Measurements from ENCODE around the gene RIC1.
"Not testable (repeated sequence)": the region's sequence is repeated elsewhere in the genome, so short reads cannot be mapped to it uniquely, and the experiment has no call there.

RIC1 gene

DNA sequence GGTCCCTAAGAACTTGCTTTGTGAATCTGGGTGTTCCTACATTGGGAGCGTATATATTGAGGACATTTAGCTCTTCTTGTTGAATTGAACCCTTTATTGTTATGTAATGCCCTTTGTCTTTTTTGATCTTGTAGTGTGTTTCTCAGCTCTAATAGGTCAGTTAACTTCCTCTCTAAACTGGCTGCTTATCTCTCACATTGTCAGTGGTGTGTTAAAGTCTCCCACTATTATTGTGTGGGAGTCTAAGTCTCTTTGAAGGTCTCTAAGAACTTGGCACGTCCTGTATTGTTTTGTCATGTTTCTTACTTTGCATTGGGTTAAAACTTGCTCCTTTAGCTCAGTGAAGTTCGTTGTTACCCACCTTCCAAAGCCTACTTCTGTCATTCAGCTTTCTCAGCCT lies 36.2 kb downstream of the RIC1 start:
- TF ChIP-seq, protein P1, sequence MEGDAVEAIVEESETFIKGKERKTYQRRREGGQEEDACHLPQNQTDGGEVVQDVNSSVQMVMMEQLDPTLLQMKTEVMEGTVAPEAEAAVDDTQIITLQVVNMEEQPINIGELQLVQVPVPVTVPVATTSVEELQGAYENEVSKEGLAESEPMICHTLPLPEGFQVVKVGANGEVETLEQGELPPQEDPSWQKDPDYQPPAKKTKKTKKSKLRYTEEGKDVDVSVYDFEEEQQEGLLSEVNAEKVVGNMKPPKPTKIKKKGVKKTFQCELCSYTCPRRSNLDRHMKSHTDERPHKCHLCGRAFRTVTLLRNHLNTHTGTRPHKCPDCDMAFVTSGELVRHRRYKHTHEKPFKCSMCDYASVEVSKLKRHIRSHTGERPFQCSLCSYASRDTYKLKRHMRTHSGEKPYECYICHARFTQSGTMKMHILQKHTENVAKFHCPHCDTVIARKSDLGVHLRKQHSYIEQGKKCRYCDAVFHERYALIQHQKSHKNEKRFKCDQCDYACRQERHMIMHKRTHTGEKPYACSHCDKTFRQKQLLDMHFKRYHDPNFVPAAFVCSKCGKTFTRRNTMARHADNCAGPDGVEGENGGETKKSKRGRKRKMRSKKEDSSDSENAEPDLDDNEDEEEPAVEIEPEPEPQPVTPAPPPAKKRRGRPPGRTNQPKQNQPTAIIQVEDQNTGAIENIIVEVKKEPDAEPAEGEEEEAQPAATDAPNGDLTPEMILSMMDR (IDR thresholded peaks at IDR 0.05; ENCODE audit: control insufficient read depth, extremely low read depth, insufficient read depth) = no peak
- H3K4me3 ChIP-seq (ENCODE audit: low read depth, low read length) = no peak overlapping the region
- DNase-seq (ENCODE audit: low read depth) = no peak

DNA sequence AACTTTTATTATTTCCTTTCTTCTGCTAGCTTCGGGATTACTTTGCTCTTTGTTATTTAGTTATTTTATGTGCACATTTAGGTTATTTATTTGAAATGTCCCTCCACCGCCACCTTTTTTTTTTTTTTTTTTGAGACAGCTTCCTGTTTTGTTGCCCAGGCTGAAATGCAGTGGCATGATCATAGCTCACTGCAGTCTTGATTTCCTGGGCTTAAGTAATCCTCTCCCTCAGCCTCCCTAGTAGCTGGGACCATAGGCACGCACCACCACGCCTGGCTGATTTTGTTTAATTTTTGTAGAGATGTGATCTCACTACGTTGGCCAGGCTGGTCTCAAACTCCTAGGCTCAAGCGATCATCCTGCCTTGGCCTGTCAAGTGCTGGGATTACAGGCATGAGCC lies 38.5 kb downstream of the RIC1 start:
- DNase-seq (ENCODE audit: low read depth) = no peak
- H3K4me3 ChIP-seq (ENCODE audit: low read depth, low read length) = no peak overlapping the region
- TF ChIP-seq, protein P1 (IDR thresholded peaks at IDR 0.05; ENCODE audit: control insufficient read depth, extremely low read depth, insufficient read depth) = no peak

- TF ChIP-seq, protein P1 (IDR thresholded peaks at IDR 0.05; ENCODE audit: control insufficient read depth, extremely low read depth, insufficient read depth) = no peak
- no peak overlapping the region for H3K4me3 ChIP-seq (ENCODE audit: low read depth, low read length)
- no peak for DNase-seq (ENCODE audit: low read depth)
Observed at GRCh38 chr9:5670079-5670478, 41.2 kb downstream of the RIC1 start.

DNA sequence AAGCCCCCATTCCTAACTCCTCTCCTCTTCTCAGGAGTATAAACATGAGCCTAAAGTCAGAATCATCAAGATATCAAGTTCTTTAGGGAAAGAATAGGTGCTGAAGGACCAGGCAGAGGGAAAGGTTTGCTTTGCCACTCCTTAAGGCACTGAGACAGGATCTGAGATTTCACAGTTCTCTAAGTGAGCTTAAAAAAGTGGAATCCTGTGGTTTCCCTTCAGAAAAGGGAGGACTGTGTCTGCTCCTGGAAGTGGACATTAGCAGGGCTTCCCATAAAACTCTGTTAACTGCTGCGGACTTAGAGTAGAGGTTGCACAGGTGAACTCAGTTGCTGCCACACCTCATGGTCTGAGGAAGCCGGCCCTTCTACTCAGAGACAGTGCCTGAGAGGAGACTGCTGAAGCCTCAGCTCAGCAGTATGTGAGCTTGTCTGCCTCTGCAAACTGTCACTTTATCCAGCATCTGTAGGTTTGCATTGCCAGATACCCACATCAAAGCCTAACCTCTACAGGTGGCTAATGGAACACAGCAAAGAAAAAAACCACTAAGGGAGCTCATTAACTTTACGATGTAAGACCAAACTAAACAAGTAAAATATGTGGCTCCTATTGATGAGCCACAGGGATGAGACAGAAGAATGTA lies 42.9 kb downstream of the RIC1 start:
- DNase-seq (ENCODE audit: low read depth) = no peak
- no peak overlapping the region for H3K4me3 ChIP-seq (ENCODE audit: low read depth, low read length)
- TF ChIP-seq, protein P1 (IDR thresholded peaks at IDR 0.05; ENCODE audit: control insufficient read depth, extremely low read depth, insufficient read depth) = no peak

GRCh38 chr9:5675046-5675445 lies 46.1 kb downstream of the RIC1 start:
- not testable (repeated sequence) for DNase-seq (ENCODE audit: low read depth); H3K4me3 ChIP-seq (ENCODE audit: low read depth, low read length)

GRCh38 chr9:5683591-5683990 lies 54.7 kb downstream of the RIC1 start:
- not testable (repeated sequence) for H3K4me3 ChIP-seq (ENCODE audit: low read depth, low read length); DNase-seq (ENCODE audit: low read depth)

DNA sequence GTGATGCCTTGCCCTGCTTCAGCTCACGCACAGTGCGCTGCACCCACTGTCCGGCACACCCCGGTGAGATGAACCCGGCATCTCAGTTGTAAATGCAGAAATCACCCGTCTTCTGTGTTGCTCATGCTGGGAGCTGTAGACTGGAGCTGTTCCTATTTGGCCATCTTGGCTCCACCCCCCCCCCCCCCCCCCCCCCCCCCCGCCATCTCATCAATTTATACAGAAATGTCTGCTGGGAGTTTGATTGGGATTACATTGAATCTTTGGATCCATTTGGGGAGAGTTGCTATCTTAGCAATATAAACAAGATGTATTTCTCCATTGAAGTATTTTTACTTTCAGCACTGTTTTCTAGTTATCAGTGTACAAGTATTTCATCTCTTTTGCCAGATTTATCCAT lies 55.2 kb downstream of the RIC1 start:
- TF ChIP-seq, protein P1 (IDR thresholded peaks at IDR 0.05; ENCODE audit: control insufficient read depth, extremely low read depth, insufficient read depth) = no peak
- no peak for DNase-seq (ENCODE audit: low read depth)
- no peak overlapping the region for H3K4me3 ChIP-seq (ENCODE audit: low read depth, low read length)

DNA sequence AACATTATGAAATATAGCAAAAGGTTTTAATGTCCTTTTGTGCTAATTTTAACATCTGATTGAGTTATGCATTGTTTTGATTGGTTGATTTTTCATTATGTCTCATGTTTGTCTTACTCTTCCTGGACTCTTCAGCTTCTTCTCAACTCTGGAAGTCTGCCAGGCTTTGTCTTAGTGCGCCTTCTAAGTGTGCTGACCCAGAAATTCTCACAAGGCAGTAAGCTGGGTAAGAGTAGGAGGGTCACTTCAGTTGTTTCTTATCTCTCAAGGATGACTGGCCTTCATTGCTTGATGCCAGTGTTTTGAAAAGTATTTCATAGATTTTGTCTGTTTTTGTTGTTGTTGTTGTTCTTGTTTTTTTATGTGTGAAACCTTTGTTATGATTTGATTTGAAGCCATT lies 59.2 kb downstream of the RIC1 start:
- H3K4me3 ChIP-seq (ENCODE audit: low read depth, low read length) = no peak overlapping the region
- TF ChIP-seq, protein P1 (IDR thresholded peaks at IDR 0.05; ENCODE audit: control insufficient read depth, extremely low read depth, insufficient read depth) = no peak
- no peak for DNase-seq (ENCODE audit: low read depth)
